A549 treated with ZK216348 at 1 μM for 4 hours (cell line): ENCODE data around the gene MKNK1. TPM values are rescaled to one million over a fixed set of nuclear protein-coding genes. Genes with fewer than 3 reads are reported as not detected.

Experiments
- total RNA-seq: library from RNA; stranded (reverse); fragments of 200-300 nt; extraction: Qiagen RNA extraction; gene quantifications from 5 replicates; pipeline ENCODE4 v1.2.3, GENCODE V29; 2022; ENCODE audit warnings: low read depth

The MKNK1 gene
- 18.2 to 21.2 TPM (median 19.5 TPM) in 5 replicates for total RNA-seq

DNA sequence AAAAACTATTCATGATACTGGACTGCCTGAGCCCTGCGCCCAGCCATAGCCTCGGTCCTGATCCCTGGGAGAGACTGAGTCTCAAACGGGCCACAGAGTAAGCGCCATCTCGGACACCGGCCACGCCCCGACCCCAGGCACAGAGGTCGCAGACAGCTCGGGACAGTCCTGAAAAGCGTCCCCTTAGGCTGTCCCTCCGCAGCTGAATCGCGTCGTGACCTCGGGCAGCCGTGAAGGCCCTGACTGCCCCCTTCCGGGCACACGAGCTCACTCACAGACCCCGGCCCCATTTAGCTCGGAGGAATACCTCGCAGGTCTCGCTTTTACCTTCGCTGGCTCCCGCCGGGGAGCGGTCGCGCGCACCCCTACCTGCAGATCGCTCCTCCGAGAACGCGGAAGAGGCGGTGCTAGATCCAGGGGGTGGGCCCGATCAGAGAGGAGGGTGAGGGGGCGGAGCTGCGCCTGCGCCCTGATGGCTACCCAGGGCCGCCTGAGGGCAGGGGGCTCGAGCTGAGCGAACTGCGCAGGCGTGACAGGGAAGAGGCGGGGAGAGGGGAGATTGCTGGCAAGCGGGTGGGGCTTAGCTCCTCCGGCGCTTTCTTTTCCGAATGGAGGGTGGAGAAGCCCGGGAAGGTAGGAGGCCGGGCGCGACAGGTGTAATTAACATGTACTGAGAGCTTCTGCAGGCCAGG lies at the start of gene MKNK1:
Gene MKNK1 (minus strand): TSS at position 411 of the 692 bp plus-strand sequence. CDS start 20,941 bp downstream, outside the sequence.

DNA sequence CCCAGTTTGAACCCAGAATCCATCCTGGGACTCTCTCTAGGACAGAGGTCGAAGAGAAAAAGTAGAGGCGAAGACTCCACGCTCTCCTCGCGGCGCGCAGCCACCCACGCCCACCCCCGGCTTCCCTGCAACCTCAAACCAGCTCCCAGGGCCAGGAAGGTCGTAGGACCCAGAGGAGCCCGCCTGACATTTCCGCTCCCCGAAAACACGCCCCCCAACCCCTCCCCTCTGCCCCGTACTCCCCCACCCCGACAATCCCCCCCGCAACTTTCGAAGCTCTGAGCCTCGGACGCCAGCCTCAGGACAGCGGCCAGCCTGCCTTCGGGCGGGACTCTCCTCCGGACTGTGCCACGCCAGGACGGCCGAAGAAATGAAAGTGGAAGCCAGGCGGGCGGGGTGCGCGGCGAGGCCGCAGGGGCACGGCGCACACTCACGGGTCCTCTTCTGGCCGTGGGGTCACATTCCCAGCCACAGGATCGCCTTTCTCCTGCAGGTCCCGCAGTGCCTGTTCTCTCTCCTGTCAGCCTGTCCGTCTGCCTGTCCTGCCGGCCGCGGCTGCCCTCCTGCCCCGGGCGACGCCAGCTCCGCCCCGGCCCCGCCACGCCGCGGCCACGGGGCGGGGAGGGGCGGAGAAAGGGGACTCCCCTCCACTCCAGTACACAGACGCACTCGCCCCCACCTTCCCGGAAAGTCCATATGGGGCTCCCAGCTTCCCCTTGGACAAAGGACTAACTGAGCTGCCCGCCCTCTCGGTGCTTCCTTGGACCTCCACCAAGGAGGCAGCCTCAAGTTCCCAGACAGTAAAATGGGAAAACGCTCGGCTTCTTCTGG lies 12.4 kb upstream of the MKNK1 start, which contains the start of gene MOB3C:
Gene MOB3C (minus strand): TSS at position 535 of the 831 bp plus-strand sequence. CDS start 3,490 bp downstream, outside the sequence.

DNA sequence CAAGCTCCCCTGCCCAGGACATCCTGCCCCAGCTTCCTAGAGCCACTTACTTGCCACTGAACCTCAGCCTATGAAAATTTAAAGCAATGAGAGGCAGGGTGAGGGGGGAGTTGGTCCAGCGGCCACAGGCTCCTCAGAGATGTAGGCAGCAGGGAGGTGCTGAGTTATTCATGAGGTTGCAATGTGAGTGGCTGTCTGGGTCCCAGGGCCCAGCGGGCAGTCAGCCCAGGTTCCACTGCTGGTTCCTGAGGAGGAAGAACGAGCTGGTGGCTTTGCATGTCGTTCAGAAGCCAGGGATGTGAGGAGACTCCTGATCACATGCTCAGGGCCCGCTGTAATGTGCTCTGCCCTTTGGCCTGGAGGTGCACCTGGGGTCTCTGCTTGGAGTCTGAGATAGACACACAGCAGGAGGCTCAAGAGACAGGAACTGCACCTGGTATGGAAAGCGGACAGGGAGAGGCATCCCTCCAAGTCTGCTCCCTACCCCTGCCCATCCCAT lies 52.4 kb downstream of the MKNK1 start, which contains the start of gene KNCN:
Gene KNCN (minus strand): TSS at position 51 of the 499 bp plus-strand sequence. CDS start 432 bp downstream, outside the sequence.

Other genes starting within 250 kb of the MKNK1 start
- gene FAAH, start 210.0 kb downstream of the MKNK1 start, total RNA-seq, result 0.65 to 1.5 TPM (median 1.0 TPM) in 5 replicates
- 0.51 to 1.2 TPM (median 0.99 TPM) in 5 replicates for gene DMBX1, start 114.4 kb downstream of the MKNK1 start, total RNA-seq
- not detected in 5 replicates for gene KNCN, start 52.6 kb downstream of the MKNK1 start, total RNA-seq
- gene MOB3C, start 12.5 kb upstream of the MKNK1 start, total RNA-seq, result 3.1 to 4.5 TPM (median 3.7 TPM) in 5 replicates
- gene ATPAF1, start 64.1 kb upstream of the MKNK1 start, total RNA-seq, result 31.3 to 43.0 TPM (median 31.9 TPM) in 5 replicates
- not detected in 5 replicates for gene TEX38, start 67.6 kb upstream of the MKNK1 start, total RNA-seq
- 19.4 to 30.0 TPM (median 26.1 TPM) in 5 replicates for gene EFCAB14, start 114.8 kb upstream of the MKNK1 start, total RNA-seq
- not detected in 5 replicates for gene CYP4B1, start 194.8 kb upstream of the MKNK1 start, total RNA-seq